Hair follicle dermal papilla cell (primary cell): ENCODE data around the gene NOSIP. TPM values are rescaled to one million over a fixed set of nuclear protein-coding genes. Genes with fewer than 3 reads are reported as not detected.

ENCODE experiments used
- small RNA-seq: library from RNA; depleted of rRNA; stranded (forward); fragments of <200 nt; gene quantifications from one replicate; pipeline ENCODE3, GENCODE V24; 2012
- total RNA-seq: library from RNA; depleted of rRNA; stranded (reverse); fragments of >200 nt; gene quantifications from 2 replicates; pipeline ENCODE4 v1.2.3, GENCODE V29; 2012

NOSIP gene
- total RNA-seq: 46.8 and 50.1 TPM in 2 replicates

GRCh38 chr19:49580264-49581006, at the start of gene NOSIP:
TSS of gene NOSIP (minus strand) at chr19:49580556. CDS start at chr19:49560691, 19,865 bp downstream.

GRCh38 chr19:49590971-49591730, 10.8 kb upstream of the NOSIP start, which contains the start of gene PRR12:
TSS of gene PRR12 (plus strand) at chr19:49591182. CDS start at chr19:49591655, 473 bp downstream.

GRCh38 chr19:49581007-49581508, 702 bp upstream of the NOSIP start, which contains the start of gene PRRG2:
TSS of gene PRRG2 (plus strand) at chr19:49581316. CDS start at chr19:49583220, 1,904 bp downstream.

Small RNAs within 50 kb of the gene (small RNA-seq; reads per million reads assigned to genes)
- gene RF00019: not detected

Other genes with a start within 250 kb of the NOSIP start
- not detected in 2 replicates for gene CD37, start 245.2 kb downstream of the NOSIP start, total RNA-seq
- 36.8 and 42.8 TPM in 2 replicates for gene TEAD2, start 218.1 kb downstream of the NOSIP start, total RNA-seq
- 0.49 TPM in 1 of 2 replicates, not detected in the other for gene DKKL1, start 216.7 kb downstream of the NOSIP start, total RNA-seq
- gene KASH5, start 192.3 kb downstream of the NOSIP start, total RNA-seq: not detected in 2 replicates
- not detected in 2 replicates for gene PTH2, start 157.1 kb downstream of the NOSIP start, total RNA-seq
- not detected in 2 replicates for gene GFY, start 155.2 kb downstream of the NOSIP start, total RNA-seq
- gene SLC17A7, start 139.0 kb downstream of the NOSIP start, total RNA-seq: 0.16 and 0.36 TPM in 2 replicates
- gene PIH1D1, start 128.7 kb downstream of the NOSIP start, total RNA-seq: 65.1 and 68.2 TPM in 2 replicates
- gene ALDH16A1, start 127.3 kb downstream of the NOSIP start, total RNA-seq: 36.0 and 39.0 TPM in 2 replicates
- gene FLT3LG, start 106.3 kb downstream of the NOSIP start, total RNA-seq: 12.1 and 12.7 TPM in 2 replicates
- 1,679 and 1,804 TPM in 2 replicates for gene RPL13A, start 92.9 kb downstream of the NOSIP start, total RNA-seq
- gene RPS11, start 84.1 kb downstream of the NOSIP start, total RNA-seq: 1,616 and 1,768 TPM in 2 replicates
- 76.9 and 77.5 TPM in 2 replicates for gene FCGRT, start 67.9 kb downstream of the NOSIP start, total RNA-seq
- gene RCN3, start 52.6 kb downstream of the NOSIP start, total RNA-seq: 155 and 167 TPM in 2 replicates
- 2.2 TPM in 1 of 2 replicates, not detected in the other for gene PRRG2, start 760 bp upstream of the NOSIP start, total RNA-seq
- 3.9 and 4.4 TPM in 2 replicates for gene PRR12, start 10.6 kb upstream of the NOSIP start, total RNA-seq
- gene RRAS, start 59.6 kb upstream of the NOSIP start, total RNA-seq: 36.7 and 55.3 TPM in 2 replicates
- 21.7 and 23.8 TPM in 2 replicates for gene SCAF1, start 61.7 kb upstream of the NOSIP start, total RNA-seq
- 32.3 and 32.8 TPM in 2 replicates for gene IRF3, start 85.3 kb upstream of the NOSIP start, total RNA-seq
- gene BCL2L12, start 85.4 kb upstream of the NOSIP start, total RNA-seq: 2.9 and 8.1 TPM in 2 replicates
- gene PRMT1, start 96.7 kb upstream of the NOSIP start, total RNA-seq: 186 and 192 TPM in 2 replicates
- gene ADM5, start 109.0 kb upstream of the NOSIP start, total RNA-seq: 0.36 and 1.1 TPM in 2 replicates
- 18.2 and 20.4 TPM in 2 replicates for gene CPT1C, start 110.6 kb upstream of the NOSIP start, total RNA-seq
- not detected in 2 replicates for gene TSKS, start 182.8 kb upstream of the NOSIP start, total RNA-seq
- 112 and 115 TPM in 2 replicates for gene AP2A1, start 186.4 kb upstream of the NOSIP start, total RNA-seq
- gene FUZ, start 232.7 kb upstream of the NOSIP start, total RNA-seq: 21.3 and 22.1 TPM in 2 replicates
- 24.2 and 25.6 TPM in 2 replicates for gene MED25, start 237.7 kb upstream of the NOSIP start, total RNA-seq